ENCODE results near the gene FBXO3. TPM values are rescaled to one million over a fixed set of nuclear protein-coding genes. Genes with fewer than 3 reads are reported as not detected.

FBXO3 gene
- total RNA-seq, 1 experiment from 2014 or later = 22.5 TPM

- Histone ChIP-seq H3K36me3 (ENCODE audit: low read depth, low read length) (peaks cover 57% of the 10 kb centered on the region), H3K27me3 (ENCODE audit: low read length) (no peaks in the 10 kb centered on the region), H2AFZ (ENCODE audit: low read length) (no peak overlapping the region), H3K79me2 (ENCODE audit: low read length) (peaks cover 81% of the 10 kb centered on the region), H3F3A (ENCODE audit: low read length, unreplicated experiment) (peaks cover 8% of the 10 kb centered on the region), H3K4me3 (ENCODE audit: low read length) (no peak overlapping the region), H3K27ac (ENCODE audit: low read length) (peak overlapping the region; percentile 99), H3K9ac (ENCODE audit: low read length) (peak overlapping the region; percentile 47), H3K4me2 (ENCODE audit: low read length) (peak overlapping the region; percentile 33), H4K20me1 (ENCODE audit: low read length) (no peaks in the 10 kb centered on the region), H3K9me3 (ENCODE audit: low read length) (no peaks in the 10 kb centered on the region), H3K9me2 (replicated peaks; ENCODE audit: low read length) (no peaks in the 10 kb centered on the region), H3K4me1 (ENCODE audit: insufficient read depth, low read length) (peaks cover 90% of the 10 kb centered on the region)
- intact Hi-C loops (cut with micrococcal nuclease) = no loop called here
- ChIA-PET CTCF (no interaction called here), POLR2A (ENCODE audit: unreplicated experiment) (no interaction called here)
- no peak for ATAC-seq
- DNase-seq = peak; percentile 58
- no TSS peak for BruUV-seq (replicated peaks)
- TF ChIP-seq EZH2phosphoT487 (IDR thresholded peaks at IDR 0.05; ENCODE audit: borderline replicate concordance, low read length) (no peak), EZH2 (IDR thresholded peaks at IDR 0.05; ENCODE audit: low read length, unreplicated experiment) (no peak), CTCF (conservative IDR thresholded peaks at IDR 0.05; ENCODE audit: low read depth, low read length) (no peak)
Observed at GRCh38 chr11:33719587-33719986, 54.7 kb downstream of the FBXO3 start.

DNA sequence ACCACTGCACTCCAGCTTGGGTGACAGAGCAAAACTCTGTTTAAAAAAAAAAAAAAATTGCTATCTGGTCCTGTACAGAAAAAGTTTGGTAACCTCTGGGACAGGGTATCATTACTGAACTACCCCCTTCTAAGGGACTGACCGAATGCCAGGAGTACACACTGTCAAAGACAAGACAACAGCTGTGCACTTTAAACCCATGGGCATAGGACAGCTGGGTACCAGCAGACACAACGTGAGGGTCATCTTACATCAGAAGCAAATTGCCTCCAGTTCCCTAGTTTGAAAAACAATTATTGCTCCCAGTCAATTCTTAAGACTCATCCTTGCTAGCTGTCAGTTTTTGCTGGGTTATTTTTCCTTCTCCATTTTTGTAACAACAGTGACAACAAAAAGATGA is 55.9 kb downstream of the FBXO3 start:
- POLR2A ChIA-PET (ENCODE audit: unreplicated experiment) = interaction anchor here (0.5 kb wide), 1 partner anchor 18 kb away, joined by 4 read pairs; no protein-coding TSS in a partner anchor
- TF ChIP-seq CTCF (conservative IDR thresholded peaks at IDR 0.05; ENCODE audit: low read depth, low read length) = no peak
- TF ChIP-seq EZH2phosphoT487 (IDR thresholded peaks at IDR 0.05; ENCODE audit: borderline replicate concordance, low read length) = no peak
- TF ChIP-seq EZH2 (IDR thresholded peaks at IDR 0.05; ENCODE audit: low read length, unreplicated experiment) = no peak
- Histone ChIP-seq H3K4me3 (ENCODE audit: low read length) (no peak overlapping the region), H3F3A (ENCODE audit: low read length, unreplicated experiment) (peaks cover under 1% of the 10 kb centered on the region), H3K9ac (ENCODE audit: low read length) (no peak overlapping the region), H4K20me1 (ENCODE audit: low read length) (no peaks in the 10 kb centered on the region), H3K36me3 (ENCODE audit: low read depth, low read length) (peaks cover 59% of the 10 kb centered on the region), H3K79me2 (ENCODE audit: low read length) (peaks cover 79% of the 10 kb centered on the region), H3K9me3 (ENCODE audit: low read length) (no peaks in the 10 kb centered on the region), H3K27ac (ENCODE audit: low read length) (peak overlapping the region; percentile 99; the same call in 1 of the 2 replicates), H2AFZ (ENCODE audit: low read length) (no peak overlapping the region), H3K4me1 (ENCODE audit: insufficient read depth, low read length) (peaks cover 79% of the 10 kb centered on the region), H3K27me3 (ENCODE audit: low read length) (no peaks in the 10 kb centered on the region), H3K9me2 (replicated peaks; ENCODE audit: low read length) (no peaks in the 10 kb centered on the region), H3K4me2 (ENCODE audit: low read length) (no peak overlapping the region)
- intact Hi-C loops (cut with micrococcal nuclease) = no loop called here
- no TSS peak for BruUV-seq (replicated peaks)
- DNase-seq = no peak
- ATAC-seq = no peak
- CTCF ChIA-PET = no interaction called here

DNA sequence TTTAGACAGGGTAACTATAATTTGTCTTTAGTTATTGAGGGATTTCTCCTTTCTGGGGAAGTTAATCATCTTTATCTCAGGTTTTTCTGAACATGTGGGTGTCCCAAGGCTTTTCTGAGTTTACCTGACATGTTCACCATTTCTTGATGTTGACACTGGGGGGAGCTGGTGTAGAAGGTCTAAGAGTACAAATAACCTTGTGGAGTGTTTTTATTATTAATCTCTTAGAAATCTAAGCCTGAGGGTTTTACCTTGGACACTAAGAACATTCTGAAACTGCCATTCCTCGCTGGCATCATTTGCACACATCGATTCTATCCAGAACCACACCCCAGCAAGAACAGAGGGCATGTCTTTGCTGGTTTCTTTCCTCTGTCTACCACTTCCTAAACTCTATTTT is 58.1 kb downstream of the FBXO3 start:
- H3K9me3 ChIP-seq (ENCODE audit: low read length) = no peaks in the 10 kb centered on the region
- ChIA-PET CTCF (interaction anchor here (0.6 to 1.9 kb wide), 6 partner anchors 15 to 347 kb away, joined by 3 to 22 read pairs (median 8); partner anchors contain the start of gene CD59), POLR2A (ENCODE audit: unreplicated experiment) (interaction anchor here (0.6 to 0.9 kb wide), 3 partner anchors 9 to 24 kb away, joined by 3 to 16 read pairs (median 5); no protein-coding TSS in a partner anchor)
- H3F3A ChIP-seq (ENCODE audit: low read length, unreplicated experiment) = no peaks in the 10 kb centered on the region
- peak overlapping the region; percentile 30 for H3K4me2 ChIP-seq (ENCODE audit: low read length)
- no peak overlapping the region for H2AFZ ChIP-seq (ENCODE audit: low read length)
- no peak overlapping the region for H3K4me3 ChIP-seq (ENCODE audit: low read length)
- DNase-seq = peak; percentile 65
- intact Hi-C loops (cut with micrococcal nuclease) = loop anchor here (1.0 kb wide), 1 partner anchor 113 kb away; no protein-coding TSS in a partner anchor
- no peaks in the 10 kb centered on the region for H3K9me2 ChIP-seq (replicated peaks; ENCODE audit: low read length)
- peak; percentile 58 for ATAC-seq
- H3K4me1 ChIP-seq (ENCODE audit: insufficient read depth, low read length) = peaks cover 57% of the 10 kb centered on the region
- peak overlapping the region; percentile 85 for H3K27ac ChIP-seq (ENCODE audit: low read length)
- H3K9ac ChIP-seq (ENCODE audit: low read length) = peak overlapping the region; percentile 64
- TF ChIP-seq EZH2phosphoT487 (IDR thresholded peaks at IDR 0.05; ENCODE audit: borderline replicate concordance, low read length) (no peak), EZH2 (IDR thresholded peaks at IDR 0.05; ENCODE audit: low read length, unreplicated experiment) (no peak), CTCF (conservative IDR thresholded peaks at IDR 0.05; ENCODE audit: low read depth, low read length) (peak; percentile 59)
- peaks cover 72% of the 10 kb centered on the region for H3K36me3 ChIP-seq (ENCODE audit: low read depth, low read length)
- TSS peak; percentile 1 for BruUV-seq (replicated peaks)
- H3K27me3 ChIP-seq (ENCODE audit: low read length) = no peaks in the 10 kb centered on the region
- H3K79me2 ChIP-seq (ENCODE audit: low read length) = peaks cover 81% of the 10 kb centered on the region
- H4K20me1 ChIP-seq (ENCODE audit: low read length) = no peaks in the 10 kb centered on the region
